Fibroblast of skin of left biceps (primary cell): ENCODE results near the gene ATXN2L.
A peak's percentile ranks its signal among the peaks of the same experiment; 100 is the strongest.

ENCODE experiments used
- DNase-seq, 2 experiments: peaks; one replicate each; pipeline ENCODE4 v3.0.0-alpha.2; 2013; ENCODE audit warnings: low read depth in 2 of 2

ATXN2L gene

DNA sequence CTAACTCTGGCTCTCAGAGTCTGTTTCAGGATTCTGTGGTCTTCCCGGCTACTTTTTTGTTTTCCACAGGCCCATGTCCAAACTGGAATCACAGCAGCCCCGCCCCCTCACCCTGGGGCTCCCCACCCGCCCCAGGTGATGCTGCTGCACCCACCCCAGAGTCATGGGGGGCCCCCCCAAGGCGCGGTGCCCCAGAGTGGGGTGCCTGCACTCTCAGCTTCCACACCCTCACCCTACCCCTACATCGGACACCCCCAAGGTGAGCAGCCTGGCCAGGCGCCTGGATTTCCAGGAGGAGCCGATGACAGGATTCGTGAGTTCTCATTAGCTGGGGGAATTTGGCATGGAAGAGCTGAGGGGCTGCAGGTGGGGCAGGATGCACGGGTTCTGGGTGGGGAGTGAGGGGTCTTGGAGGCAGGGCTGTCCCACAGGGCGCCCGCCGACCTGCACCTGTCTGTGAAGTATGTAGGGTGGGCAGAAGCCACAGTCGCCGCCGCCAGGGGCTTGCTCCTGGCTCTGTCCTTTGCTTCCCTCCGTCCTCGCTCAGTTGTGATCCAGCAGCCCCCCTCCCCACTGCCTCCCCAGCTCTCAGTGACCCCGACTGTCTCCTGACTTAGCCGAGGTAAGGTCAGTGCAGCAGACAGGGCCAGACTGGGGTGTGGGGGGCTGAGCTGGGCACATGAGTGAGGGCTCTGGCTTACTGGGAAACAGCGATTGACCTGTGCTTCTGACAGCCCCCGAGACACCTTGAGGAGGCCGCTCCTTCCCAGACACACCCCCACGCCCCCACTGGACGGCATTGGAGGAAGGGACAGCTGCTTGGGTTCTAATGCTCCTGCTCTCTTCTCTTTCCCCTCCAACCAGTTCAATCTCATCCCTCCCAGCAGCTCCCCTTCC lies 13.3 kb downstream of the ATXN2L start:
- no peak for DNase-seq

DNA sequence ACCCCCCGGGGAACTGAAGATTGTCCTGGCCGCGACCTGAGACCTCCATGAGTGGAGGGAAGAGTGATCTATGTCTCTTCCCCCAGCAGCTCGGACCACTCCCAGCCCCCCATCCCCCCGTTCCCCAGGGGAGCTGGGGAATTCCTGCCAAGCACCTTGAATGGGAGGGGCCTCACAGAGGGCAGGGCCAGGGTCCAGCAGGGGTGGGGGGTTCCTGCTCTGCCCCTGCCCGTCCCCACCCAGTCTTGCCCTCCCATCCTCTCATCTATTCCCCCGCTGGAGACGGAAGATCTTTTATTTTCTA lies 13.9 kb downstream of the ATXN2L start:
- no peak for DNase-seq

DNA sequence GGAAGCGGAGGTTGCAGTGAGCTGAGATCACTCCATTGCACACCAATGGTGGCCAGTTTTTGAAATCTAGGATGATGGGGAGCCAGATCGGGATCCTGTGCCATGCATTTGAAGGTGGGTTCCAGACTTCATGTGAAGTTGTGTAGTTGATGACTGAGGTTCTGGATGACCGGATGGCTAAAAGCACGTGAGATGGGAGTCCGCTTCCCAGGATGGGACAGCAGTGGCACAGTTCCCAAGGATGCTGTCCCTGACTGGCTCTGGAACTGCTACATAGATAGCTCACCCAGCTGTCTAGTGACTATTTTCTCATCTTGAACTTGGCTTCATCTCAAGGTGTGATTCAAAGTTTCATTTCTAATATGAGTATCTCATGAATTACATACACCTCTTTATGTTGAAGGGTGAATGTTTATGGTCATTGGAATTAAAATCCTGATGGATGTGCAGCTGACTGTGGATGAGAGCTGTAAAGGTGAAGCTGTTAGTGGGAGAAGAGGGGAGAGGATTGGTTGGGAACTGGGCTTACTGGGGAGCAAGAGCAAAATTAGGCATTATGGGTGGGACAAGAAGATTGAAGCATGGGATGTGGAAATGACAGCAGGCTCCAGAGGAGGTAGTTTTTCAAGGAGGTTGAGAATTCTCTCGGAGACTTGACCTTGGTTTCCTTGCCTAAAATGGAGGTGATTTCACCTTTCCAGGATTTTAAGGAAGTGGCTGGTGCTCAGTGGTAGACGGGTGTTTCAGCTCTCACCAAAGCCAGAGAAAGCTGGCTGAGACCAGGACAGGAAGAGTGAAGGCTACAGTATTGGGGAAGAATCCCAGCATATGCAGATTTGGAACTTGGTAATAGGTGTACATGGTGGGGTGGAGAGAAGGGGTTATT lies 15.1 kb downstream of the ATXN2L start:
- DNase-seq, result no peak

DNA sequence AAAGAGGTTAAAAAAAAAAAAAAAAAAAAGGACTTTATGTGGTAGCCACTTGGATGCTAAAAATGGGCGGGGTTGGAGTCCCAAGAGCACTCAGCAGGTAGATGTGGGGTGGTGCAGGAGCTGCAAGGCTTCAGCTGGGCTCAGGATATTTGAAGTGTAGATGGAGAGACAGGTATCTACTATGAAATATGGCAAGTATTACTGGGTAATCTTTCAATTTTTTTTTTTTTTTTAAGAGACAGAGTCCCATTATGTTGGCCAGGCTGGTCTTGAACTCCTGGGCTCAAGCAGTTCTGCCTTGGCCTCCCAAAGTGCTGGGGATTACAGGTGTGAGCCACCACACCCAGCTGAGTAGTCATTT lies 15.7 kb downstream of the ATXN2L start:
- no peak for DNase-seq

DNA sequence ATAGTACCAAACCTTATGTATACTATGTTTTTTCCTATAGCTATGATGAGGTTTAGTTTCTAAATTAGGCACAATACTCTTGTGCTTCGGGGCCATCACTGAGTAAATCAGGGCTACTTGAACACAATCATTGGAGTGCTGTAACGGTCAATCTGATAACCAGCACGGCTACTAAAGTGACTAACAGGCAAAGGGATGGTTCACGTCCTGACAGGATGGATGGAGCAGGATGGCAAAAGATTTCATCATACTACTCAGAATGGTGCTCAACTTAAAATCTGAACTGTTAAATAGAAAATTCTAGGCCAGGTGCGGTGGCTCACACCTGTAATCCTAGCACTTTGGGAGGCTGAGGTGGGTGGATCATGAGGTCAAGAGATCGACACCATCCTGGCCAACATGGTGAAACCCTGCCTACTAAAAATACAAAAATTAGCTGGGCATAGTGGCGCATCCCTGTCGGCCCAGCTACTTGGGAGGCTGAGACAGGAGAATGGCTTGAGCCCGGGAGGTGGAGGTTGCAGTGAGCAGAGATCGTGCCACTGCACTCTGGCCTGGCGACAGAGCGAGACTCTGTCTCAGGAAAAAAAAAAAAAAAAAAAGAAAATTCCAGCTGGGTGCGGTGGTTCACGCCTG lies 16.3 kb downstream of the ATXN2L start:
- no peak for DNase-seq

DNA sequence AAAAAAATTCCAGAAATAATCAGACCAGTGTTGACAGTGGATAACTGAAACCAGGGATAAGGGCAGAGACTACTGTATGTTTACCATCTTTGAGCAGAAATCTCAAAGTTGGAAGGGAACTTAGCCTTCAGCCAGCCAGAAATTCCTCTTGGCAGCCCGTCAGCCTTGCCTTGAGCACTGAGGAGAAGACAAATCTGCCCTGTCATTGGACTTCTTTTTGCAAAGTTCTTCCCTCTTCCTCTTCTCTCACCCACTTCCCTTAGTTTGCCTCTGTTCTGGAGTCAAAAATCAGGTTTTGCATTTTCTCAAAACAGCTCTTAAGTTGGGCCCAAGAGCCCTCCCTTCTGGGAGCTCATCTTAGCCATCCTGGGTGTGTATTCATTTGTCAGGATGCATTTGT lies 17.1 kb downstream of the ATXN2L start:
- no peak for DNase-seq

DNA sequence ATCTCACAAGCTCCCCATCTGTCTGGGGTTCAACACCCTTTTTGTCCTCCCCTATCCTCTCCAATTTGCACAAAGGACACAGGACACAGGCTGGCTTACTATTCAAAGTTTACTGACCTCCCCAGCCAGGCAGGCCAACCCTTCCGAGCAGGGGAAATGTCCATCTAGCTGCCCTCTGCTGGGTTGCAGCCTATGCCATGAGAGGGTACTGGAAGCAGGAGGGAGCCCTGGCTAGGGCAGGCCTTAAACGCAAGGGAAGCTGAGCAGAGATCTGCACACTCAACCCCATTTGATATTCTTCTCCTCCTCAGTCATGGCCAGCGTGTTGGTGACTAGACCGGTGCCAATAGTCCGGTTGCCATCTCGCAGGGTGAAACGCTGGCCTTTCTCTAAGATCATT lies 19.9 kb downstream of the ATXN2L start:
- no peak for DNase-seq

DNA sequence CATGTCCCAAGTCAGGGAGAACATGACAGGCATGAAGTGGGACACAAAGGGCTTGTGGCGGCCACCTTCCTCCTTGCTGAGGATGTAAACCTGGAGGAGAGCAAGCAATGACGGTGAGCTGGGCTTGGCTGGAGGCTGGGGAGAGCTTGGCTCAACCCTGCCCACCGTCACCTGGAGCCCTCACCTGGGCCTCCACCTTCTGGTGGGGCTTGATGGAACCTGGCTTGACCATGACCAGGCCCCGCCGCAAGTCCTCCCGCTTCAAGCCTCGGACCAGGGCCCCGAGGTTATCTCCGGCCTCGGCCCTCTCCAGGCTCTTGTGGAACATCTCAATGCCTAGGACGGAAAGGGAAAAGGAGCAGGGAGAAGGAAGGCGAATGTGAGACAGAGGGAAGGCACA lies 21.0 kb downstream of the ATXN2L start:
- DNase-seq, result no peak

DNA sequence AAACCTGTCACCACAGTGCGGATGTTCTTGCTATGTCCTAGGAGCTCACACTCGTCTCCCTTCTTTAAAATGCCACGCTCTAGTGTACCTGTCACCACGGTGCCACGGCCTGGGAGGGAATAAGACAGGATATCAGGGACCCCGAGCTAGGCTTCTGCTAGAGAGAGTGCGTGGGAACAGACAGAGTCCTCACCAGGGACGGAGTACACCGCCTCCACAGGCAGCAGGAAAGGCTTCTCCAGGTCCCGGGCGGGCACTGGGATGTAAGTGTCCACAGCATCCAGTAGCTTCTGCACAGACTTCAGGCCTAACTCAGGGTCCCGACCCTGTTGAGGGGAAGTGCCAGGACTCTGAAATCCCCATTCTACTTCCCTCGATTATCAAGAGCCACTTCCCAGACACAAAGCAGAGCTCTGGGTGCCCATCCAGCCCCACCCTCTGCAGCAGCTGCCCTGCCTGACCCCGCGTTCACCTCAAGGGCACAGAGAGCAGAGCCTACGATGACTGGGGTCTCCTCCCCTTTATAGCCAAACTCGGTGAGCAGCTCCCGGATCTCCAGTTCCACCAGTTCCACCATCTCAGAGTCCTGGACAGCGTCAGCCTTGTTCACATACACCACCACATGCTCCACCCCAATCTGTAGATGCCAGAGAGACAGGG lies 21.6 kb downstream of the ATXN2L start:
- DNase-seq, result no peak

DNA sequence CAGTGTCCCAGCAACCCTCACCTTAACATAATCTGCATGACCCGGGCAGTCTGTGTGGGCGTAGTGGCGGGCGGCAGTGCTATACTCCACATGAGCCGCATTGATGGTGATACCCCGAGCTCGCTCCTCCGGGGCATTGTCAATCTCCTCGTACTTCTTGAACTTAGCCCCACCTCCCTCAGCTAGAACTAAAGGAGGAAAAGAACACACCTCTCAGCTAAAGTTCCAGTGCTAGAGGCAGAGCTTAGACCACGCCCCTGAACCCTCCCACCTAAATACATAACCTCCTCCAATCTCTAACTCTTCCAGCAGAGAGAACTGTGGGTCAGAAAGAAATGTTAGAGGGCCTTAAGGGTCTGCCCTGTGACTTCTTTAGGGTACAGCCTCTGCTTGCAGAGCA lies 22.5 kb downstream of the ATXN2L start:
- no peak for DNase-seq

DNA sequence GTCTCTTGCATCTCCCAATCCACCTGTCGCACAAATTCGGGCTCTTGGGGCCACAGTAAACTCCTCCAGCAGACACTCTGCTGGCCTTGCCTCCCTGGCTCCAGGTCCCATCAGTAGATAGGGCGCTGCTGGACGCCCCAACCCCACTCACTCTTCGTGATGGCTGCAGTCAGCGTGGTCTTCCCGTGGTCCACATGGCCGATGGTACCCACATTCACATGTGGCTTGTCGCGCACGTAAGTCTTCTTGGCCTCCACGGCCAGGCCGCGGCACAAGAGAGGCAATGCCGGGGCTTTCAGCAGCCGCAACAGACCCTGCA lies 22.9 kb downstream of the ATXN2L start:
- DNase-seq, result no peak

DNA sequence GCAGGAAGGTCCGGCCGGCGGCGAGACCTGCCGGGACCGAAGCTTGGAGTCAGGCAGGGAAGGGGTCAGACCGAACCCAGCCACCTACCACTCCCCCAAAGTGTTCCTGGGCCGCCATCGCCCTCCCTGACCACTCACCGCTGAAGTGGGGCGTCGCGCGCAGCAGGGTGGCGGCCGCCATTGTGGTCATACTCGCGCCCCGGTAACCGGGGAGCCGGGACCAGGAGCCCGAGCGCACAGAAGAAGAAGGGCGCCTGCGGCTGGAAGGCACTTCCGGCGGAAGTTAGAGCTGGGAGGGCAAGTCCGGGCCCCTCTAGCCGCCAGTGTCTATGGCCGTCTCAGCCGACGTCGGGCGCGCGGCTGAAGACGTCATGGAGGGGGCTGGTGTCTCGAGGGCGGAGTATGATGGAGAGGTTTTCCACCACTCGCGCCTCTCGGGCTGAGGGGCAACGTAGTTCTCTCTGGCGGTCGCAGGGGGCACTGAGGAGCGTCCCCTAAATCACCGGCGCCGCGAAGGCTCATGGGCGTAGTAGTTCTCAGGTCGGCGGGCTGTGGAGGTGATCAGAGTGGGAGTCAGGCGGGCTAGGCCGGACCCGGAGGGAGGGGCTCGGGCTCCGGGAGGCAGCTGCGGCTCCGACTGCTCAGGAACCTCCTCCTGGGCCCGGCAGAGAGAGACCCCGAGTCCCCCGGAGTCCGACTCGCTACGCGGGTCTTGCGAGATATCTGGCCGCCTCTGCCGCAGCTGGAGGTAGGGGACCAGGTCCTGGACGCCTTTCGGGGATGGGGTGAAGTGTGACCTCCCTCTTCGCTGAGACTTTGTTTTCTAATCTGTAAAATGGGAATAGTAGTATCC lies 23.5 kb downstream of the ATXN2L start, which contains the start of gene TUFM:
Gene TUFM, minus strand, starts transcription at position 269 of the 853 bp plus-strand sequence. Its CDS starts 79 bp downstream, at position 190.
- peak; percentile 96 for DNase-seq

DNA sequence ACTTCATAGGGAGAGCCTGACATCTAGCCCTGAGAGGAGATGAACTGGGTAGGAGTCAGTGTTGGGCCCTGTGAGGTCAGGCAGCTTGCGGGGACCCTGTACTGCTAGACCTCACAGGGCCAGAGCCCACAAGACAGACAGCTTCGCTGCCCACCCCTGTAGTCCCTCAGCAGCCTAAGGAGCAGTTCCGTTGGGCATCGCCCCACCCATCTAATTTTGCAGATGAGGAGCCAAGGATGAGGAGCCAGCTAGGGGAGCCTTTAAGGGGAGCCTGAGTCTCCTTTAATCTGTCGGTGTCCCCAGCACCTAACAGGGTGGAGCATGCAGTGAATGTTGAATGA lies 24.1 kb downstream of the ATXN2L start:
- no peak for DNase-seq

DNA sequence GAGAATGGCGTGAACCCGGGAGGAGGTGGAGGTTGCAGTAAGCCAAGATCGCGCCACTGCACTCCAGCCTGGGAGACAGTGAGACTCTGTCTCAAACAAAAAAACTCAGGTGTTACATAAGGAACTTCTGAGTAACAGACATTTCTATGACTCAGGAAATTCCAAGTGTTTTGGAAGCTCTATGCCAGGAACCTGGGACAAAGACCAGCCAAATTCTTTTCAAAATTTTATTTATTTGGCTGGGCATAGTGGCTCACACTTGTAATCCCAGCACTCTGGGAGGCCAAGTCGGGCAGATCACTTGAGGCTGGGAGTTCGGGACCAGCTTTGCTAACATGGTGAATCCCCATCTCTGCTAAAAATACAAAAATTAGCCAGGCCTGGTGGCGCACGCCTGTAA lies 35.6 kb downstream of the ATXN2L start:
- no peak for DNase-seq

DNA sequence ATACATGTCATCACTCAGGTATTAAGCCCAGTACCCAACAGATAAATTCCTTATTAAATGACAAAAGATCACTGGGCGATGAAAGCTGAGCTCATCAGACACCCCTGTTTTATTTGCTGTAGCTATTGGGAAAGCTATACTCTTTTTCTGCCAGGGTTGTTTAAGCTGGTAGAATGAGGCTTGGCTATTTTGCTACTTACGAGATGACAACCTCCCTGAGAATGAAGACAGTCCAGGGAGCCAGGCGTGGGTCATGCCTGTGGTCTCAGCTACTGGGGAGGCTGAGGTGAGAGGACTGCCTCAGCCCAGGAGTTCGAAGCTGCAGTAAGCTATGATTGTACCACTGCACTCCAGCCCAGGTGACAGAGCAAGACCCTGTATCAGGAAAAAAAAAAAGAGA lies 36.5 kb downstream of the ATXN2L start:
- no peak for DNase-seq

DNA sequence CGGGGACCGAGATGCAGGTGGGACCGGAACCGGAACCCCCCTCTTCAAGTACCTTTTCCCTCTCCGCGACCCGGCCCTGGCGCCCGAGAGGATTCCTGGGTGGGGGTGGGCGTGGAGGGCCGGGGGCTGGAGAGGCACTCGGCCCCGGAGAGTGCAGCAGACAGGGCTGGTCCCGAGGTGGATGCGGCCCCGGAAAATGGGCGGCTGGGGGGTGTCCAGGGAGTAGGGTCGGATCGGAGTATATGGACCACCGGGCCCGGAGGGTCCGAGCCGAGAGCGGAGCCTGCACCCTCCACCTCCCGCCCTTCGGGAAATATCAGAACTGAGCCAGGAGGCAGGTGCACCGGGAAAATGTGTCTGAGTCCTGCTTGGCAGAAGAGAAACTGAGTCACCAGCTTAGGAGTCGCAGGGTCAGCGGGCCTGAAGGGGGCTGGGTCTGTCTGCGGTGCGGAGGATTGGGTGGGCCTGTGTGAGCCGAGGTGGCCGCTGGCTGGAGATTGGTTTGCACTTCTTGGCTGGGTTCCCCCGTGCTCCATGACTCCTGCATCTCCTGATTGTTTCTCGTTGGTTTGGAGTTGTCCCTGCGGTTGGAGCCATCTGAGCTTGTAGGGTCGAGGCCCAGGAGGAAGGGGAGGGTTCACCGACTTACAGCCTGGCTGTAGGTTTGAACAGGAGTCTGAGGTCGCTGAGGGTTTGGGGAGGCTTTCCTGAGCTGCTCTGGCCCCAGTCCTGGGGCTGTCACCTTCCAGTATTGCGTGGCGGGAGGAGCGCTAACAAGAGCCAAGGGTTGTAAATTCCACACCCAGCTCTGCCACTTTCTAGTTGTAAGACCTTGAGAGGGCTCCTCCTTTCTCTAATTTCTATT lies 41.4 kb downstream of the ATXN2L start:
- no peak for DNase-seq

DNA sequence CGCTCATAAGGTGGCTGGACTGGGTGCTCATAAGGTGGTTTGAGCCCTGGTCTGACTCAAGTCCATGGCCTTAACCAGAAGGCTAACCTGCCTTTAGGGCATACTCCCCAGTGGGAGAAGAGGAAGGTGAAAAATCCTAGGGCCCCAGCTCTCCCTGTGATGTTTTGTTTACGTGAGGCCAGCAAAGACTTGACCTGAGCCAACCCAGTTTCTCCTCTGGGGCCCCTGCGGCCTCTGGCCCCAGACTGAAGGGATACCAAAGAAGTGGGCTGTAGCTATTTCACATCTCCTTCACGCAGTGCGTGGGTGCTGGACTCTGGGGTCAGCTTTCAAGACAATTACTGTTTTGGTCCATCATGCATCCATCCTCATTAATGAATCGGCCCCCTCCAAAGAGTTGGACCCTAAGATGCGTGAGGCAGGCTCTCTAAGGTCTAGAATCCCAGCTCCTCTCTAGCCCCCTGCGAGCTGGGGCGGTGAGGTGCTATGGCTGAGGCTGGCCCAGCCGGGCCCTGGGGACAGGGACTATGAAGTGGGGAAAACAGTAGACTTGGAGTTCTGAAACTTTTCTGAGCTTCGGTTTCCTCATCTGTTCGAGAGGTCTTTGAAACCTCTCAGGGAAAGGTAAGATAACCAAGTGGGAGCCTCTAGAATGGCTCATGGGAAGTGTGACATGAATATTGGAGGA lies 42.3 kb downstream of the ATXN2L start:
- no peak for DNase-seq

DNA sequence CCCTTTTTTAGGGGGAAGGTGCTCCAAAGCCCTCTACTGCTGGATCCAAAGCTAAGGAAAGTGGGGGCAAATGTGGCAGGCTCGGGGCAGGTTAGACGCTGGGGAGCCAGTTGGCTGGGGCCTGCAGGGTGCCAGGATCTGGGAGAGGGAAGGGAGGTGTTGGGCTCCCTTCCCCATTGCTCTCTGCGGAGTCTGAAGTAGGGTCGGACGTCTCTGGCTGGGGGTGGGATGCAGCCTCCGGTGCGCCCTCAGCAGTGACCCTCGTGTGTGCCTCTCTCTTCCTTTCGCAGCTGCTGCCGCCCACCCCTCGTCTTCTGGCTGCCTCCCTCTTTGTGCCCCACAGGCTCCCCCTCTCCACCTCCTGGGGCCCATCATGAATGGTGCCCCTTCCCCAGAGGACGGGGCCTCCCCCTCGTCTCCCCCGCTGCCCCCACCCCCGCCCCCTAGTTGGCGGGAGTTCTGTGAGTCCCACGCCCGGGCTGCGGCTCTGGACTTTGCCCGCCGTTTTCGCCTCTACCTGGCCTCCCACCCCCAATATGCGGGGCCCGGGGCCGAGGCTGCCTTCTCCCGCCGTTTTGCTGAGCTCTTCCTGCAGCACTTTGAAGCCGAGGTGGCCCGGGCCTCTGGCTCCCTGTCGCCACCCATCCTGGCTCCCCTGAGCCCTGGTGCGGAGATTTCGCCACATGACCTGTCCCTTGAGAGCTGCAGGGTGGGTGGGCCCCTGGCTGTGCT lies 43.1 kb downstream of the ATXN2L start:
- DNase-seq, result no peak

DNA sequence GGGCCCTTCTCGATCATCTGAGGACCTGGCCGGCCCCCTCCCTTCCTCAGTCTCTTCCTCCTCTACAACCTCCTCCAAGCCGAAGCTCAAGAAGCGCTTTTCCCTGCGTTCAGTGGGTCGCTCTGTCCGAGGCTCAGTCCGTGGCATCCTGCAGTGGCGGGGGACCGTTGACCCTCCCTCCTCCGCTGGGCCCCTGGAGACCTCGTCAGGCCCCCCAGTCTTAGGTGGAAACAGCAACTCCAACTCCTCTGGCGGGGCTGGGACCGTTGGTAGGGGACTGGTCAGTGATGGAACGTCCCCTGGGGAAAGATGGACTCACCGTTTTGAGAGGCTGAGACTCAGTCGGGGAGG lies 43.6 kb downstream of the ATXN2L start:
- DNase-seq, result no peak
